GM04504 (cell line): ENCODE measurements around the gene NPFFR2.
"Not testable (repeated sequence)": the region's sequence is repeated elsewhere in the genome, so short reads cannot be mapped to it uniquely, and the experiment has no call there.

Experiments
- DNase-seq: peaks from one replicate; pipeline ENCODE4 v3.0.0-alpha.2; 2012; ENCODE audit warnings: low read depth

The NPFFR2 gene

DNA sequence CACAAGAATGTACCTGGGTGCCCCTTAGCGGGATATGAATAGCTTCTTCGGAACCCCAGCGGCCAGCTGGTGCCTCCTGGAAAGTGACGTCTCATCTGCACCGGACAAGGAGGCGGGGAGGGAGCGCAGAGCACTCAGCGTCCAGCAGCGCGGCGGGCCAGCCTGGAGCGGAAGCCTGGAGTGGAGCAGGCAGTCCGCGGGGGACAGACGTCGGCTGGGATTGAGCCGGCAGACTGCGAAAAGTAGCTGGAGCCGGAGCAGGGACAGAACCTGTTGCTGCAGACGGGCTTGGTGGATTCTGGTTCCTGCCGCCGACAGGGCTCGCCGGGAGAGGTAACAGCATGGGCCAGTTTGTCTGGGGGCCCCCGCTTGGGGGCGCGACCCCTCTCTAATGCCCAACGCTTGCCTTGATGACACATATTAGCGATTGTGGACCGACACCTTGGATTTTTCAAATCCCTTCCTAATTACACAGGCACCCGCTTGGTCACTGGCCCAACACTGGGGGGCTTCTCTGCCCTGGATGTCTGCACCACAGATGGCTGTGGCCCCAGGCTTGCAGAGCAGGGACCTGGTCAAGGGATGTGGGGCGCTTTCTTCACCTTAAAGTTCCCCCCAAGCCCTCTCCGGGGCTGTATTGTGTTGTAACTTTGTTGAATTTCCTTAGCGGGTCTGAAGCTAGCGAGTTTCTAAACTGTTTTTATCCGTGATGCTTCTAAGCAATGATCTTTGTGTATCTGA, at the start of gene NPFFR2:
Gene NPFFR2, plus strand, starts transcription at position 133 of the 741 bp plus-strand sequence. CDS start 96,592 bp downstream, outside the sequence.
- no peak for DNase-seq

DNA sequence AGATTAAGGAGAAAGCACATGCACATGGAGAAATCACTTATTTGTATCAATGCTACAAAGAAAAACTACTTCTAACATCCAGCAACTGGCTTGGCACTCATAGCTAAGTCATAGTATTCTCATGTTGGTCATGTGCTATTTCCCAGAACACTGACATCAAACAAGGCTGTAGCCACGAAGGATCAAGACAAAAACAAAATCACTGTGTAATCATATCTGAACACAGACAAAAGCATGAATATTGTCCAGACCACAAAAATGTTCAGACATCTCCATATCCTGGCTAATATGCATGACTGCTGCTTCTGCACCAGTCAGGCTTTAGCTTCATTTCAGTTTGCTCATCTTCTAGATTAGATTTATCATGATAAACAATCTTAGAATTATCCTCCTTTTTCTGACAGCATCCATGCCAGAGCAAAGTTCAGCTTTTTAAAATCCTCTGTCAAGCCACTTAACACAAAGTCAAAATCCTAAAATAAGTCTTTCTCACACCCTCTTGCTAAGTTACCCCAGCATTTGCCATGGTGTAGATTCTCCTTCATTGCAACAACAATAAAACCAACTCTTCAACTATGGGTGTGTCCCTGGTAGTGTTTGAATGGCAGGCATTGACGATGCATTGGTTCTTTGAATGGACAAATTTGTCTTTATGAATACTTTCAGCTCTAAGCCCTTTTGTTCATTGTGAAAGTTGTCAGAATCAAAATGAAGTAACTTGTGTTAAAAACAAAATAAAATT, 39.1 kb upstream of the NPFFR2 start:
- DNase-seq: no peak

- DNase-seq: no peak
Observed at GRCh38 chr4:71994559-71994958, 37.2 kb upstream of the NPFFR2 start.

DNA sequence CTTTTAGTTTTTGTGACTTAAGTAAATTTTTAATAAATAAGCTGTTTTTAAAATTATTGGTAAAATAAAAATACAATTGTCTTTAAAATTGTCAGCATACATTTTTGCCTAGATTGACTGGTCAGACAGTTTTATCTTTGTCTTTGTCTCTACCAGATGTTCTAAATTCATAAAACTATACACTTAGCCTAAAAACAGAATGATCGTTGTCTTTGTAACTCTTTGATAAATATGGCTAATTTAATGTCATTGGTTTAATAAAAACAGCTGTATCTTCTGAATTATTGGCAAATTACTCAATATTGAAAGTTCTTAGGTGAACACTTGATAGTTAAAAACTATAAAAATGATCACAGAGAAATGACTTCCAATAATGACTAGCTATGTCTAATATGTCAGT, 36.5 kb upstream of the NPFFR2 start:
- no peak for DNase-seq

DNA sequence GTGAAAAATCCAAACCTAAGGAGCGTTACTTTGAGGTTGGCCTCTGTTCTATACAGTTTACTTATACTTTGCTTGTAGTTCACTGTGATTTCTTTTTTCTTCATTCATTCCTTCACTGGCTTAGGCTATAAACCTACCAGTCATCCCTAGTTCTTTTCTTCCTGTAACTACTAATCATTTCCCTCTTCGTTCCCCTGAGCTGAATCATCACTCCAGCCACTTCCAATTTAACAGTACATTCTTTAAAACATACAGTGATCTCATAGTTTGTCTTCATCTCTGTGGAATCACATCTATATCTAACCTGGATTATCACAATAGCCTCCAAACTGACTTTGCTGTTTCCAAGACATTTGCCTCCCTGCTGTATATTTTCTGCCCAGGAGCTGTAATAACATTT, 25.2 kb upstream of the NPFFR2 start:
- peak; percentile 21 for DNase-seq

DNA sequence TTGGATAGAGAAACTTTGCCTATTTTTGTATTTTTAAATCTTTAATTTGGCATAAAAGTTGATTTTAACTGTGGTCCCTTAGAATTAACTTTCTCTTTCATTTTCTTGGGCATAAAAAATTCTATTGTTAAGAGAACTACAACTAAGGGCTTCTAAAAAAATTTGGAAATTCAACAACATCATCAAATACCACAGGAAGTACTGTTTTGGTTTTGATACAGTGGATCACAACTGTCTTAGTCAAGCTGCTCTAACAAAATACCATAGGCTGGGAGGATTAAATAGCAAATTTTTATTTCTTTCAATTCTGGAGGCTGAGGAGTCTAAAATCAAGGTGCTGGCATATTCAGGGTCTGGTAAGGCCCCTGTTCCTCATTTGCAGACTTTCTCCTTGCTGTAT, 19.9 kb upstream of the NPFFR2 start:
- DNase-seq: no peak

- no peak for DNase-seq
Observed at GRCh38 chr4:72016011-72016410, 15.8 kb upstream of the NPFFR2 start.

GRCh38 chr4:72019688-72020087, 12.1 kb upstream of the NPFFR2 start:
- DNase-seq: no peak

- no peak for DNase-seq
Observed at GRCh38 chr4:72022553-72022952, 9.2 kb upstream of the NPFFR2 start.

DNA sequence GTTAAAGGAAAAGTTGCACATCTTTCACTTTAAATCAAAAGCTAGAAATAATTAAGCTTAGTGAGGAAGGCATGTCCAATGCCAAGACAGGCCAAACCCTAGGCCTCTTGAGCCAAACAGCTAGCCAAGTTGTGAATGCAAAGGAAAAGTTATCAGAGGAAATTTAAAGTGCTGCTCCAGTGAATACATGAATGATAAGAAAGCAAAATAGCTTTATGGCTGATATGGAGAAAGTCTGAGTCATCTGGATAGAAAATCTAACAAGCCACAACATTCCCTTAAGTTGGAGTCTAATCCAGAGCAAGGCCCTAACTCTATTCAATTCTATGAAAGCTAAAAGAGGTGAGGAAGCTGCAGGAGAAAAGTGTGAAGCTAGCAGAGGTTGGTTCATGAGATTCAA, 23.8 kb downstream of the NPFFR2 start:
- no peak for DNase-seq

DNA sequence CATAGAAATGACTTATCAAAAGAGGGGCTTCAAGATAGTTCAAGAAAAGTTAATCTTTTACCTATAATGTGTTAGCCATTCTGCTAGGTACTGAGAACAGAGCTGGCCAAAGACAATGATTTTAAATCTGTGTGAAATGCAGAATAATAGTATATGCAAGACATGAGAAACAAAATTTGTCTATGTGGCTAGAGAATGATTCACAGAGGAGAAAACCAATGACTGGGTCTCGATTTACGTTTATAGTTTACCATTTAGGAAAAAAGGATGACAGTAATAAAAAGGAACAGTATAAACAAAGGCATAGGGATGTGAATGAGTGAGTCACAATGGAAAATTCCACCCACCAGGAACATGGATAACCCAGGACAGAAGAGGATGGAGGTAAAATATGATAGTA, 31.9 kb downstream of the NPFFR2 start:
- no peak for DNase-seq

- DNase-seq: no peak
Observed at GRCh38 chr4:72067051-72067450, 35.3 kb downstream of the NPFFR2 start.

DNA sequence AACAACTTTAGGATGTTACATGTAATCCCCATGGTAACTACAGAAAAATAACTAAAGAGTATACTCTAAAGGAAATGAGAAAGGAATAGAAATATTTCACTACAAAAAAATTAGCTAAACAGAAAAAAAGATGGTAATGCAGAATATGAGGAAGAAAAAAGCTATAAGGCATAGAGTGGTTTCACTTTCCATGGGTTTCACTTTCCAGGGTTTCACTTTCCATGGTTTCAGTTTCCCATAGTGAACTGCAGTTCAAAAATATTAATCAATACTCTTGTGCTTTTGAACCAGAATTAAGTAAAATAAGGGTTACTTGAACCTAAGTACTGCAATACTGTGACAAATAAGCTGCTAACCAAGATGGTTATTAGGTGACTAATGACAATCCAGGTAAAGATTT, 42.0 kb downstream of the NPFFR2 start:
- no peak for DNase-seq

DNA sequence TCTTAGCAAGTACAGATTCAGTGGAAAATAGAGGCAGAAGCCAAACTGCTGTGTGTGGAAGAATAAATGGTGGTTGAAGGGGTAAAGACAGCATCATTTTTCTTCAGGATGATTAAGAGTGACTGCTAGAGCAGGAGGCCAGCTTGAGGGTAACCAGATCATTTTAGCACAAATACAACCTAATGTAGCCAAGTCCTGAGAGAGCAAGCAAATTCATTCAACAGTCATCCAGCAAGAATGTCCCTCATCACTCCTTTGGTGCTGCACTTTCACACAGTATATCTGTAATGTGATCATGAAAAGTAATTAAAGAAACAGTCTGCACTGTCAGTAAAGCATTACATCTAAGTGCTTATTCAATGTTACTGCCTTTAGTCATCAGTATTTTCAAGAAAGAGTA, 44.8 kb downstream of the NPFFR2 start:
- peak; percentile 1 for DNase-seq

- DNase-seq: no peak
Observed at GRCh38 chr4:72077346-72077745, 45.5 kb downstream of the NPFFR2 start.

DNA sequence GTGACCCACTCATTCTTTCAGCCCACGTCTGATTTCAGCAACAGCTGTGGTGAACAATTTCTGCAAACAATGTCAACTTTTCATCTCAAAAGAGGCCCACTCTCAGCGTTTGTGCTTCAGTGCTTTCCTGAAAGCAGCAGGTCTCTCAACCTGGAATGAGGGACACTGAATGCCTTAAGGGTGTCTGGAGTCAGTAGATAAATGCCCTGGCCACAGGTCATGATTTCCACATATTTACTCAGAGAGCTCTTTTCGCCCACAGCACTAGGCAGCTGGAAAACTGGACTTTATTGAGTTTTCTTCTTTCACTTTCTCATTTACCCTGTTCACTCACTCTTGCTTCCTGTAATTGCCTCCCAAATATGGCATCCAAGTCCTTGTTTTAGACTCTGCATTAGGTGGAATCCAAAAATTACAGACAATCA, 52.8 kb downstream of the NPFFR2 start:
- no peak for DNase-seq

DNA sequence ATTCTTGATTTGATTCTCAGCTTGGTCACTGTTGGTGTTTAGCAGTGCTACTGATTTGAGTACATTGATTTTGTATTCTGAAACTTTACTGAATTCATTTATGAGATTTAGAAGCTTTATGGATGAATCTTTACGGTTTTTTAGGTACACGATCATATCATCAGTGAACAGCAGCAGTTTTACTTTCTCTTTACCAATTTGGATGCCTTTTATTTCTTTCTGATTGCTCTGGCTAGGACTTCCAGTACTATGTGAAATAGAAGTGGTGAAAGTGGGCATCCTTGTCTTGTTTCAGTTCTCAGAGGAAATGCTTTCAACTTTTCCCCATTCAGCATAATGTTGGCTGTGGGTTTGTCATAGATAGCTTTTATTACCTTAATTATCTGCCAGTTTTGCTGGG, 58.8 kb downstream of the NPFFR2 start:
- DNase-seq: not testable (repeated sequence)

- no peak for DNase-seq
Observed at GRCh38 chr4:72094059-72094797, 62.4 kb downstream of the NPFFR2 start.

GRCh38 chr4:72107456-72107855, 75.7 kb downstream of the NPFFR2 start:
- DNase-seq: no peak

- DNase-seq: no peak
Observed at GRCh38 chr4:72109364-72109763, 77.6 kb downstream of the NPFFR2 start.

- DNase-seq: no peak
Observed at GRCh38 chr4:72109959-72110497, 78.2 kb downstream of the NPFFR2 start.

GRCh38 chr4:72110886-72111285, 79.1 kb downstream of the NPFFR2 start:
- DNase-seq: no peak

- DNase-seq: no peak
Observed at GRCh38 chr4:72111863-72112262, 80.1 kb downstream of the NPFFR2 start.
